ENCODE measurements around the gene HOXD12. TPM values are rescaled to one million over a fixed set of nuclear protein-coding genes. Genes with fewer than 3 reads are reported as not detected.

Gene HOXD12, protein sequence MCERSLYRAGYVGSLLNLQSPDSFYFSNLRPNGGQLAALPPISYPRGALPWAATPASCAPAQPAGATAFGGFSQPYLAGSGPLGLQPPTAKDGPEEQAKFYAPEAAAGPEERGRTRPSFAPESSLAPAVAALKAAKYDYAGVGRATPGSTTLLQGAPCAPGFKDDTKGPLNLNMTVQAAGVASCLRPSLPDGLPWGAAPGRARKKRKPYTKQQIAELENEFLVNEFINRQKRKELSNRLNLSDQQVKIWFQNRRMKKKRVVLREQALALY
- total RNA-seq = not detected

DNA sequence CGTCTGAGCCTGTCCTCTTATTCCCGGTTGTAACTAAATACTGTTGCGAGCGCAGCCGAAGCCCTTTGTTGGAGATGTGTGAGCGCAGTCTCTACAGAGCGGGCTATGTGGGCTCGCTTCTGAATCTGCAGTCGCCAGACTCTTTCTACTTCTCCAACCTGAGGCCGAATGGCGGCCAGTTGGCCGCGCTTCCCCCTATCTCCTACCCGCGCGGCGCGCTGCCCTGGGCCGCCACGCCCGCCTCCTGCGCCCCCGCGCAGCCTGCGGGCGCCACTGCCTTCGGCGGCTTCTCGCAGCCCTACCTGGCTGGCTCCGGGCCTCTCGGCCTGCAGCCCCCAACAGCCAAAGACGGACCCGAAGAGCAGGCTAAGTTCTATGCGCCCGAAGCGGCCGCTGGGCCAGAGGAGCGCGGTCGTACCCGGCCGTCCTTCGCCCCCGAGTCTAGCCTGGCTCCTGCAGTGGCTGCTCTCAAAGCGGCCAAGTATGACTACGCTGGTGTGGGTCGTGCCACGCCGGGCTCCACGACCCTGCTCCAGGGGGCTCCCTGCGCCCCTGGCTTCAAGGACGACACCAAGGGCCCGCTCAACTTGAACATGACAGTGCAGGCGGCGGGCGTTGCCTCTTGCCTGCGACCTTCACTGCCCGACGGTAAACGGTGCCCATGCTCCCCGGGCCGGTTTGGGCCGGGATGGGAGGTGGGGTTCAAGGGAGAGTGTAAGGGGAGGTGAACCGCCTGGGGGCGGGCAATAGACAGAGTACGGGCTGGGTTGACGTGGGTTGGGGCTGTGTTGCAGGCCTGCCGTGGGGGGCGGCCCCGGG lies at the start of gene HOXD12:
HOXD12 (plus strand) TSS at position 68 of the 819 bp plus-strand sequence; CDS start at position 75, 7 bp downstream.
- DNase-seq = no peak
- Mint-ChIP-seq H3K36me3 (no peaks in the 10 kb centered on the region), H3K27me3 (peaks cover 98% of the 10 kb centered on the region), H3K9me3 (peaks cover 2% of the 10 kb centered on the region), H3K4me3 (no peak within 1 kb of the TSS), H3K4me1 (peaks cover 24% of the 10 kb centered on the region), H3K27ac (no peak within 1 kb of the TSS)

DNA sequence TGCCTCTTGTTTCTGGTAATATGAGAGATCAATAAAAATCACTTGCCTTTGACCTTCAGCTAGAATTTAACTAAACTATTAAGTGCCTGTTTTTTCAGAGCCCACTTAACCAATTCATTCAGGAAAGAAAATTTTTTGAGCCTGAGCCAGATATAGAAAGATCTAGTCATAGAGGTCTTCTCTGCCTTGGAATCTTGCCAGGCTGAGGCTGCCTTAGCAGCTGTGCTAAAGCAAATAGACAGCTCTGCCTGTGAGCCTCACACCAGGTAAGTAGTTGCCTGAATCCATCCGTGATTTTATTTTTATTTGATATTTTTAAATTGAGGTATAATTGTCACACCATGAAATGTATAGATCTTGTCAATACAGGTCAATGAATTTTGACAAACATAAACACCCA lies 43.2 kb upstream of the HOXD12 start:
- Mint-ChIP-seq H3K4me1 (no peaks in the 10 kb centered on the region), H3K27ac (no peak overlapping the region), H3K4me3 (no peak overlapping the region), H3K9me3 (no peaks in the 10 kb centered on the region), H3K36me3 (no peaks in the 10 kb centered on the region), H3K27me3 (peaks cover 52% of the 10 kb centered on the region)
- DNase-seq = no peak

DNA sequence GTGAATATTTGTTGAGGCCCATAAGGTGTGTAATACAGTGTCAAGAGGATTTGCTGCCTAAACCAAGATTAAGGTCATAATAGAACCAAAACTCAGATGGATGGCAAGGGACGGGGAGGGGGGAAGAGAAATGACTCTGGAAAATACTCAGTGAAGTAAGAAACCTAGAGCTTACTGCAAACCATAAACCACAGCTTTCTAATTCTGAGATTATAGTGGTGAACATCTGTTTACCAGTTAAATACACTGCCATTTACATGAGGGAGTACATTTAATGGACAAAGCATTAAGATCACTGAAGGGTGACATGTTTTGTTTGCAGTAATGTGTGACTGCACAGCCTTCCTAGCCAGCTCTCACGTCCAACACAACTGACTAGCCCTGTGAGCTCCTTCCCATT lies 35.6 kb upstream of the HOXD12 start:
- Mint-ChIP-seq H3K9me3 (no peaks in the 10 kb centered on the region), H3K4me1 (peaks cover 1% of the 10 kb centered on the region), H3K4me3 (no peak overlapping the region), H3K36me3 (no peaks in the 10 kb centered on the region), H3K27me3 (peaks cover 81% of the 10 kb centered on the region), H3K27ac (no peak overlapping the region)
- no peak for DNase-seq

DNA sequence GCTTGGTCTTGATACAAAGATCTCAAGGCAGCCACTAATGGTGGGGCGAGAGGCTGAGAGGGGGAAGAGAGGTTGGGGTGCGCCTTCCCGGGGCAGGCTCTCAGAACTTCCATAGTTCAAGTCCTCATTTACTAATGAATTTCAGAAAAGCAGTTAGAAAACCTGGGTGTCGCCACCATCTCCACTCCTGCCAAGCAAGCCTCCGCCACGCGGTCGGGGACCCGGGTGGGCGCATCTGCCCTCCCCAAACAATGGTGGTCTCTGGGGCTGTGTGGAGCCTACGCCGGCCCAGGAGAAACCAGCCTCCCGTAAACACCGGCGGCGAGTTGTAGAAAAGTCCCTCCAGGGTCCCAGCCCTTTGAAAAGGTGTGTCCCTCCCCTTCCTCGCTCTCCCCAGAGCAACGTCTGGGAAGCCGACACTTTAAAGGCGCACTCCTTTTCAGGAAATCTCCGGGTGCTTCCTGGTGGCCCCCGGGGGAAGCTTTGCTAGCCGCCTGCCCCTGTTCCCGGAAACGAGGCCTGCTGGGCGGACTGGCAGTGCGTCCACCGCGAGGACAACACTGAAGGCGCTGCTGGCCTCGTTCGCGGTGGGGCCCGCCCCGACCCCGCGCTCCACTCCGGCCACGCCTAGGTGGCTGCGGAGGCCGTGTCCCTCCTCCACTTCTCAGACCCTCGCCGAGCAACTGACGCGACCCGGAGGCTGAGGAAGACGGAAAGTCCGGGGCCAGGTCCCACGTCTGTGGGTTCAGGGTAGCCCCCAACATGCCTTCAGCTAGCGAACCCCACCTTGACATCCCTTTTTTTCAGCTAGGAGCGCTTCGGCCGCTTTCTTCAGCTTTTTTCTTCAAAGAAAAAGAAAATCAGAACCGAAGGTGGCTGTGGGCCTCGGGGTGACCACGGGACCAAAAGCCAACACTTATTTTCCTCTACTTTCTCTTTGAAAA lies 32.7 kb upstream of the HOXD12 start:
- Mint-ChIP-seq H3K4me1 (peaks cover 3% of the 10 kb centered on the region), H3K4me3 (peak overlapping the region; percentile 29), H3K27ac (no peak overlapping the region), H3K9me3 (no peaks in the 10 kb centered on the region), H3K36me3 (no peaks in the 10 kb centered on the region), H3K27me3 (peaks cover 92% of the 10 kb centered on the region)
- DNase-seq = no peak

DNA sequence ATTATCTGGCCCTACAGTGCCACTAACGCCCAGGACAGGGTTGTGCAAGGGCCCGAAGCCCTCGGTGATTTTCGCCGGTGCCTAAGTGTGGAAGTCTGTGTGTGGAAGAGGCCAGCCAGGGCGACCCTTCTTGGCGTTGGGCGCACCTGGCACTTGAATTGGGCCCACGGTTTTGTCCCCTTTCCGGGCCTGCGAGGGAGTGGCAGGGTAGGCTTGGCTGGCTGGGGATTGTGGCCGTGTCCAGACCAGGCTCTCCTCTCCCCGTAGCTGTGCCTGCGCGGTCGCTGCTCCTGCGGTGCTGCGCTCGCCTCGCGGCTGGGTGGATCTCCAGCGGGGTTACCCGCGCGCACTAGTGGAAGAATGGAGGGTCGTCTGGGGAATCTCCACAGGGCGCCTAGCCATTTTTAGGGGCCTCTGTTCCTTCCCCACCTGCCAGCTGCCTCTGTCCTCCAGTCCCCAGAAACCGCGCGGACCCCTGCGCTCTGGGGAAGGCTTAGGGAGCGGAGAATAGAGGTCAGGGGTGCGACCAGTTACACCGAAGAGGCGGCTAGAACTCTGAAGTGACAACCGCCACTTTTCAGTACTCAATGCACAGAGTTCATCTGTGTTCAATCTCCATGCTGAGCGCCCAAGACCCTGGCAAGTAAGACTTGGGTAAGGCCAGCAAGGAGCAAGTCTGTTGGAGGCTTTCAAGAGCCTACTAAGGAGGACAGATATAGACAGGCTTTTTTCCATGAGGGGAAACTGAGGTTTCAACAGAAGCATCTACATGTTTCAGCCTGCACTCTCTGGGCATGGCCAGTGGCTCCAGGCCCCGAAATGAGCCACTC lies 31.8 kb upstream of the HOXD12 start:
- DNase-seq = no peak
- Mint-ChIP-seq H3K36me3 (no peaks in the 10 kb centered on the region), H3K4me1 (peaks cover 3% of the 10 kb centered on the region), H3K27me3 (peaks cover 92% of the 10 kb centered on the region), H3K27ac (no peak overlapping the region), H3K4me3 (peak overlapping the region; percentile 29), H3K9me3 (no peaks in the 10 kb centered on the region)

DNA sequence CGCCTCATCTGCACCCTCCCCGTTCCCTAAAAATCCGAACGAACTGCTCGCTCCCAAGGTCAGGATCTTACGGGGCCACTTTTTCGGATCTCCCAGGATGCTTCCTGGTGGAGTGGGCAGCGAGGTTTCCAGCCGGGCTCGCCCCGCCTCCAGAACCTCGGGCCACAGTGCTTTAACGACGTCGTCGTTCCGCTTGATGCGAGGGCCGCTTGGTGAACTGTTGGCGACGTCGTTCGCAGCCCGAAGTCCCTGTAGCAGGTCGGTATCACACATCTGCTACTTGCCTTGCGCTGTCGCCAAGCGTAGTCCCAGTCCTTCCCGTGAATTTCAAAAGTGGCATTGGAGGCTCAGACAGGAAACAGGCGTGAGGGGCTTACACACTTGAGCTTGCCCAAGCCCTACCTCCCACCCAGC lies 31.2 kb upstream of the HOXD12 start:
- no peak overlapping the region for H3K27ac Mint-ChIP-seq
- DNase-seq = no peak
- H3K9me3 Mint-ChIP-seq = no peaks in the 10 kb centered on the region
- H3K36me3 Mint-ChIP-seq = no peaks in the 10 kb centered on the region
- H3K27me3 Mint-ChIP-seq = peaks cover 97% of the 10 kb centered on the region
- H3K4me3 Mint-ChIP-seq = no peak overlapping the region
- peaks cover 3% of the 10 kb centered on the region for H3K4me1 Mint-ChIP-seq

GRCh38 chr2:176071330-176072291 lies 28.0 kb upstream of the HOXD12 start:
- H3K36me3 Mint-ChIP-seq = no peaks in the 10 kb centered on the region
- peaks cover 3% of the 10 kb centered on the region for H3K4me1 Mint-ChIP-seq
- peaks cover 99% of the 10 kb centered on the region for H3K27me3 Mint-ChIP-seq
- no peak for DNase-seq
- no peak overlapping the region for H3K4me3 Mint-ChIP-seq
- H3K9me3 Mint-ChIP-seq = peaks cover 8% of the 10 kb centered on the region
- H3K27ac Mint-ChIP-seq = no peak overlapping the region

DNA sequence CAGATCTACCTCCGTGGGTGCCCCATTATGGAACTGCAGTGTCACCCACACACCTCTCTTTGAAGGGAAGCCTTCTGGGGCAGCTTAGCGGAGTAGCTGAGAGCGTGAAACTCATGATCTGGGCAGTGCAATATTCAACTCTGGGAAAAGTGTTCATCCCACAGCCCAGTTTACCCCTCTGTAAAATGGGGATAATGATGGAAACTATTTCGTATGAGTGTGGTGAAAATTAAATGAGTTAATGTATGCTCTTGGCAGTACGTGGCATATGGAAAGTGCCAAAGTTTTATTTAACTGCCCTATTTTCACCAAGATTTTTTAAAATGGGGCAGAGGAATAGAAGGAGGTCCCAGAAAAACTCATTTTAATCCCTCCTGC lies 27.3 kb upstream of the HOXD12 start:
- no peak overlapping the region for H3K27ac Mint-ChIP-seq
- H3K36me3 Mint-ChIP-seq = no peaks in the 10 kb centered on the region
- H3K9me3 Mint-ChIP-seq = peaks cover 8% of the 10 kb centered on the region
- H3K27me3 Mint-ChIP-seq = peaks cover 100% of the 10 kb centered on the region
- H3K4me3 Mint-ChIP-seq = no peak overlapping the region
- no peak for DNase-seq
- peaks cover 3% of the 10 kb centered on the region for H3K4me1 Mint-ChIP-seq

DNA sequence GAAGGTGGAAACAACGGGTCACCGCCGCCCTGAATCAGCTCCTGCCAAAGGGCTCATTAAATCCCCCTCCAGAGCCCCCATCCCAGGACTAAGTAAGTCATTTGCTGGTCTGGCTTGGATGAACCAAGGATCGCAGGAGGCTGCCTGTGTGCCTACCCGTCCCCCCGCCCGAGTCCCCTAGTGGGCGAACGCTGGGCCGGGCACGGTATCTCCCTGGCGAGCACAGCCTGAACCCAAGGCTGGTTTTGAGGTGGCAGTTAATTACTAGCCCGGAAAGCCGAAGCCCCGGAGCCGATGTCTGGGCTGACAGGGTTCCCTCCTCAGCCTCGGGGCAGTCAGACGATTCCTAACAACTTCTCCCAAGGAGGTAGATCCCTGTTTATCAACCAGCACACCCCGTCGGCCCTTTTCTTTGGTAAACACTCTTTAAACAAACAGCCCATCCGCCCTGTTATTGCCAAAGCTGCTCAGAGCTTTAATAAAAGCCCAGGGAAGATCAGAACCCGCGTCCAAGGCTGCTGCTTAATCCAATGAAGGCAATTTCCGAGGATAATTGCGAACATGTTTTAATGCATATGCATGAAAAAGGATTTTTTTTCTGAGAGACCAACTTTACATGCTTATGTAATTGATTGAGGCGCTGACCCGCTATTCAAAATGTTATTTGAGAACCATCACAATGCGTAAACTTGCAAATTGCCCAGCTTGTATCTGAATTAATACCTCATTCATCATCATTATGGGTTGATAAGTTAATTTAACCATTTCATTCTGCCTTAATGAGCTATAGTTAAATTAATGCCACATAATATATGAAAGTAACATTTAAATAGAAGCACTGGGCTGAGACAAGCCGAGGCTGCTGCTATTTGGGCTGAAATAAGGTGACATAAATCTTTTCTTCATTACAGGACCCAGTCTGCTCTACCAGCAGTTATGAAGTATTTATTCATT lies 26.4 kb upstream of the HOXD12 start:
- no peak overlapping the region for H3K4me3 Mint-ChIP-seq
- DNase-seq = no peak
- peaks cover 97% of the 10 kb centered on the region for H3K27me3 Mint-ChIP-seq
- H3K27ac Mint-ChIP-seq = no peak overlapping the region
- peaks cover 9% of the 10 kb centered on the region for H3K9me3 Mint-ChIP-seq
- H3K4me1 Mint-ChIP-seq = peaks cover 2% of the 10 kb centered on the region
- no peaks in the 10 kb centered on the region for H3K36me3 Mint-ChIP-seq

DNA sequence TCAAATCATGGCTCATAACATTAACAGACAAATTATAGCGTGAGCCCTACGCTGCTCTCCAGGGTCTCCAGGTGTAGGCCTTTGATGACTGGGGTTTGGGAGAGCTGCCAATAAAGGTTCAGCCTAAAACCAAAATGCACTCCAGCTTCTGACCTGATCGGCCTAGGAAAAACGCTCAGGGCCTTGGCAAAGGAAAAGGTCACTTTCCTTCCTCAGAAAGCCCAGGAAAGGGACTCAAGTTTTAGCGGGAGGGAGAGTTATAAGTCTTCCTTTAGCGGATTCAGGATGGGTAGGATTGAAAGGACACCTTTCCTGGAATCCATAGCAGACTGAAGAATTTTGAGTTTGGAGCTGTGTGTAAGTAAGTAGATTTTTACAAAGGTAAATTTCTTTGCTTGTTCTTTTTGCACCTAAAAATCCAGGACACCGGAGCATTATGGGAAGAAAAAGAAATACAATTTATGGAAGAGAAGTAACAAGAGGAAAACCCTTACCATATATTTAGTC lies 24.6 kb upstream of the HOXD12 start:
- Mint-ChIP-seq H3K4me3 (no peak overlapping the region), H3K27ac (no peak overlapping the region), H3K27me3 (peaks cover 95% of the 10 kb centered on the region), H3K4me1 (peaks cover 11% of the 10 kb centered on the region), H3K36me3 (peaks cover 12% of the 10 kb centered on the region), H3K9me3 (peaks cover 21% of the 10 kb centered on the region)
- DNase-seq = no peak

DNA sequence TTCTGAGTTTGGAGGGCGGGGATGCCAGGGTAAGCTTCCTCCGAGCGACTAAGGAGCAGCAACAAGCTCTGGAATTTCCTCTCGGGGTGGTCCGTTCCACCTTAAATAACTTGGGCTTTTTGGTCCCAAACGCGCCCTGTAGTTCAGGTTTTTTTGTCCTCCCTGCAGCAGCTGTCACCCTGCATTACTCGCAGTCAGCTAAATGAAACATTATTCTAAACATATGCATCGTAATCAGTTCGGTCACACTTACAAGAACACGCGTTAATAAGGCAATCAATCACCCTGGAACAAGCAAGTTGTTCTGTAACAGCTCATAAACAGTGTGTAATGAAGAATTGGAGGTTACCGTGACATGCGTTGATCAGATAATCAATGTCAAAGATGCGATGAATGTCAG lies 24.1 kb upstream of the HOXD12 start:
- no peak overlapping the region for H3K4me3 Mint-ChIP-seq
- H3K4me1 Mint-ChIP-seq = peaks cover 11% of the 10 kb centered on the region
- H3K27me3 Mint-ChIP-seq = peaks cover 92% of the 10 kb centered on the region
- H3K9me3 Mint-ChIP-seq = peaks cover 21% of the 10 kb centered on the region
- DNase-seq = no peak
- H3K36me3 Mint-ChIP-seq = peaks cover 12% of the 10 kb centered on the region
- no peak overlapping the region for H3K27ac Mint-ChIP-seq

GRCh38 chr2:176076063-176076462 lies 23.5 kb upstream of the HOXD12 start:
- Mint-ChIP-seq H3K4me1 (peaks cover 13% of the 10 kb centered on the region), H3K36me3 (peaks cover 14% of the 10 kb centered on the region), H3K4me3 (no peak overlapping the region), H3K27me3 (peaks cover 92% of the 10 kb centered on the region), H3K27ac (no peak overlapping the region), H3K9me3 (peaks cover 23% of the 10 kb centered on the region)
- DNase-seq = no peak

All from activated naive CD8-positive, alpha-beta T cell treated with anti-CD3 and anti-CD28 coated beads for 36 hours (primary cell).